Measurements from ENCODE around the gene AIF1. TPM values are rescaled to one million over a fixed set of nuclear protein-coding genes. Genes with fewer than 3 reads are reported as not detected.
"Not testable (repeated sequence)": the region's sequence is repeated elsewhere in the genome, so short reads cannot be mapped to it uniquely, and the experiment has no call there.

Gene AIF1
- polyA plus RNA-seq, 1 experiment, result not detected

DNA sequence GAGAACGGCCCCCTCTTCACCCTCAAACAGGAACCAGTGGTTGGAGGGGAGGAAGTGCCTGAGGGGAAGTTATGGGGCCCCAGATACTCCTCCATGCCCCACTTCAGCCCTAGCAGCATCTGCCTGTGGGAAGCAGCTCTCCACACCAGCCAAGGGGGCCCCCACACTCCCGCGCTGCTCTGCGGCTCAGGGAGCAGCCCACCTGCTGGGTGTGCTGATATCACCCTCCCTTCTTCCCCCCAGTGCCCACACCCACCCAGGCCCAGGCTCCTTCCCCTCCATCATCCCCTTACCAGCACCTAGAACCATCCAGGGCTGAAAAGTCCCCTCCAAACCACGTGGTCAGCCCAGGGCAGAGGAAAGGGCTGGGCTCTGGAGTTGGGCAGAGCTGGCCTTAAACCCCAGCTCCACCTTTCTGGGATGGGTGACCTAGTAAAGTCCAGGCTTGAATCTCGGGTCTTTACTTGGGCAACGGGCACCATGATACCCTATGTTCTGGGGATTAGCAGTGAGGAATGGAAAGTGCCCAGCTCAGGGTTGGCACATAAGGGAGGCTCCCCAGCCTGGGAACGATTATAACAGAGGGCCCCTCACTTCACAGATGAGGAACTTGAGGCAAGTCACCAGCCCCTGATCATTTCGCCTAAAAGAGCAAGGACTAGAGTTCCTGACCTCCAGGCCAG is 28.3 kb upstream of the AIF1 start:
- Histone ChIP-seq H3K27me3 (ENCODE audit: control insufficient read depth, insufficient read depth, low read length) (no peaks in the 10 kb centered on the region), H3K4me3 (ENCODE audit: low read depth, low read length) (no peak overlapping the region), H3K36me3 (ENCODE audit: control insufficient read depth, insufficient read depth, low read length) (no peaks in the 10 kb centered on the region)
- DNase-seq (ENCODE audit: low read depth), result no peak
- POLR2A ChIA-PET, result no interaction called here
- CTCF ChIA-PET, result interaction anchor here (0.8 to 15.5 kb wide), 5 partner anchors 9 to 39 kb away, joined by 3 to 182 read pairs (median 5); partner anchors contain the start of genes ATP6V1G2, NCR3 and NFKBIL1
- TF ChIP-seq, protein P1, sequence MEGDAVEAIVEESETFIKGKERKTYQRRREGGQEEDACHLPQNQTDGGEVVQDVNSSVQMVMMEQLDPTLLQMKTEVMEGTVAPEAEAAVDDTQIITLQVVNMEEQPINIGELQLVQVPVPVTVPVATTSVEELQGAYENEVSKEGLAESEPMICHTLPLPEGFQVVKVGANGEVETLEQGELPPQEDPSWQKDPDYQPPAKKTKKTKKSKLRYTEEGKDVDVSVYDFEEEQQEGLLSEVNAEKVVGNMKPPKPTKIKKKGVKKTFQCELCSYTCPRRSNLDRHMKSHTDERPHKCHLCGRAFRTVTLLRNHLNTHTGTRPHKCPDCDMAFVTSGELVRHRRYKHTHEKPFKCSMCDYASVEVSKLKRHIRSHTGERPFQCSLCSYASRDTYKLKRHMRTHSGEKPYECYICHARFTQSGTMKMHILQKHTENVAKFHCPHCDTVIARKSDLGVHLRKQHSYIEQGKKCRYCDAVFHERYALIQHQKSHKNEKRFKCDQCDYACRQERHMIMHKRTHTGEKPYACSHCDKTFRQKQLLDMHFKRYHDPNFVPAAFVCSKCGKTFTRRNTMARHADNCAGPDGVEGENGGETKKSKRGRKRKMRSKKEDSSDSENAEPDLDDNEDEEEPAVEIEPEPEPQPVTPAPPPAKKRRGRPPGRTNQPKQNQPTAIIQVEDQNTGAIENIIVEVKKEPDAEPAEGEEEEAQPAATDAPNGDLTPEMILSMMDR (IDR thresholded peaks at IDR 0.05; ENCODE audit: insufficient read depth, low read depth, low read length), result no peak

DNA sequence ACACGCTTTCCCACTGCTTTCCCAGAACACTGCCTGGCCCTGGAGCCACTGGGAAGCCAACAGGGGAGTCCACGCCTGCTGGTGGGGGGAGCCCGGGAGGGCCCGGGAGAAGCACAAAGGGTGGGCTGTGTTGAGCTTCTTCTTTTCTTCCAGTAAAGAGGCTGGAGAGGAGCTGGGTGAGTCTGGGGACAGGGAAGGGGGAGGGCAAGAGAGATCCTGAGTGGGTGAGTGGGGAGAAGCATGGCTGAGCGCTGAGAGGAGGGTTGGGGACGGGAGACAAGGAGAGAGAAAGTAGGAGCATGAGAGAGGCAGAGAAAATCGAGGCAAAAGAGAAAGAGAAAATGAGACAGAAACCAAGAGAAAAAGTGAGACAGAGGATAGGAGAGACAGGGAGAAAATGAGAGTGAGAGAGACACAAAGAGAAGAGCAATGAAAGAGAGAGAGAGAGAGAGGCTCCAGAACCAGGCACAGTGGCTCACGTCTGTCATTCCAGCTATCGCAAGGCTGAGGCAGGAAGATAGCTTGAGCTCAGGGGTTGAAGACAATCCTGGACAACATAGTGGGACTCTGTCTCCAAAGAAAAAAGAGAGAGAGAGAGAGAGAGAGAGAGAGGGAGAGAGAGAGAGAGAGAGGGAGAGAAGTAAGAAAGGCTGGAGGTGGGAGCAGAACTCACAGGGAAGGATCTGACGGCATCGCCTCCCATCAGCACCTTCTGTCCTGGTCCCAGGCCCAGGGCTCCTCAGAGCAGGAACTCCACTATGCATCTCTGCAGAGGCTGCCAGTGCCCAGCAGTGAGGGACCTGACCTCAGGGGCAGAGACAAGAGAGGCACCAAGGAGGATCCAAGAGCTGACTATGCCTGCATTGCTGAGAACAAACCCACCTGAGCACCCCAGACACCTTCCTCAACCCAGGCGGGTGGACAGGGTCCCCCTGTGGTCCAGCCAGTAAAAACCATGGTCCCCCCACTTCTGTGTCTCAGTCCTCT is 26.9 kb upstream of the AIF1 start:
- ChIA-PET CTCF (interaction anchor here (2.5 to 15.5 kb wide), 3 partner anchors 8 to 40 kb away, joined by 12 to 182 read pairs (median 156); partner anchors contain the start of genes ATP6V1G2, NCR3 and NFKBIL1), POLR2A (interaction anchor here (0.7 kb wide), 1 partner anchor 24 kb away, joined by 3 read pairs; no protein-coding TSS in a partner anchor)
- no peaks in the 10 kb centered on the region for H3K27me3 ChIP-seq (ENCODE audit: control insufficient read depth, insufficient read depth, low read length)
- no peaks in the 10 kb centered on the region for H3K36me3 ChIP-seq (ENCODE audit: control insufficient read depth, insufficient read depth, low read length)
- no peak overlapping the region for H3K4me3 ChIP-seq (ENCODE audit: low read depth, low read length)
- TF ChIP-seq, protein P1 (IDR thresholded peaks at IDR 0.05; ENCODE audit: insufficient read depth, low read depth, low read length), result no peak
- DNase-seq (ENCODE audit: low read depth), result no peak

DNA sequence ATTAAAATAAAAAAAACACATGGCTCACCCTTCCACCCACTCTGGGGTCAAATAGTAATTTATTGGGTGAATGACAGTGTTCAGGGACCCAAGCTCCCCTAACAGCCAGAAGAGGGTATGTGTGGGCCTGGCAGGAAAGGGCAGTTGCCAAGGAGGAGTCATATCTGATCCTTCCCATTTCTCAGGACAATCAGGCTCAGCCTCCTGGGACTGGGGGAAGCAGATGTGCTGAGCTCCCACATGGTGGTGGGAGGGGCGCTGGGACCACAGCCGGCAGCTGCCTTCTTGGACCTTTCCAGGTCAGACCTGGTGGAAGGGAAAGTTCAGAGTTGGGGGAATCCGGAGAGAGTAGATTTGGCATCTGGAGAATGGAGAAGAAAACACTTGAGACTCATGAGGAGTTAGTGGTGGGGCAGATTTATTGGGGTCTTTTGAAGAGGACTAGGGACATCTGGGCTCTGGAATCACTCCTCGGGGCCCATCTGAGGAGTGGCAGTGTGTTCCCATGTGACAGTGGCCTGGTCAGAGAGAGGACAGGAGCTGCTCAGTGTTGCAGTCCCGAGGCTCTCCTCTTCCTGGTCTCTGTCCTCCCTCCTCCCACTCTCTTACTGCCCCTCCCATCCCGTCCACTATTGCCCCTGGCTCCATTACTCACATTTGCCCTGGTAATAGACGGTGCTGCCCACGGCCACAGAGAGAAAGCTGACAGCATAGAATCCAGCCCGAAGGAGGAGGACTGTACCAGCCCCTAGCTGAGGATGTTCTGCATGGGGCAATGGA is 26.0 kb upstream of the AIF1 start:
- Histone ChIP-seq H3K4me3 (ENCODE audit: low read depth, low read length) (no peak overlapping the region), H3K36me3 (ENCODE audit: control insufficient read depth, insufficient read depth, low read length) (no peaks in the 10 kb centered on the region), H3K27me3 (ENCODE audit: control insufficient read depth, insufficient read depth, low read length) (no peaks in the 10 kb centered on the region)
- TF ChIP-seq, protein P1 (IDR thresholded peaks at IDR 0.05; ENCODE audit: insufficient read depth, low read depth, low read length), result no peak
- CTCF ChIA-PET, result interaction anchor here (1.1 to 15.5 kb wide), 4 partner anchors 8 to 41 kb away, joined by 3 to 182 read pairs (median 84); partner anchors contain the start of genes ATP6V1G2, NCR3 and NFKBIL1
- POLR2A ChIA-PET, result interaction anchor here (0.7 kb wide), 1 partner anchor 25 kb away, joined by 3 read pairs; no protein-coding TSS in a partner anchor
- no peak for DNase-seq (ENCODE audit: low read depth)

DNA sequence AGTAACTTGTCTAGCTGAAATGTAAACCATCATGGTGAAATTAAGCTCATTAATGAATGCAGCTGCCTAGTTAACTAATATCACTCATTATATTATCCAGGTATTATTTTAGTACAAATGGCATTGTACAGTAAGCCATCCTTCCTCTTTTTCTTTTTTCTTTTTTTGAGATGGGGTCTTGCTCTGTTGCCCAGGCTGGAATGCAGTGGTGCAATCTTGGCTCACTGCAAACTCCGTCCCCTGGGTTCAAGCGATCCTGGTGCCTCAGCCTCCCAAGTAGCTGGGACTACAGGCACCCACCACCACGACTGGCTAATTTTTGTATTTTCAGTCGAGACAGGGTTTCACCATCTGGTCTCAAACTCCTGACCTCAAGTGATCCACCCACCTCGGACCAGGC is 24.3 kb upstream of the AIF1 start:
- H3K36me3 ChIP-seq (ENCODE audit: control insufficient read depth, insufficient read depth, low read length); POLR2A ChIA-PET; DNase-seq (ENCODE audit: low read depth); H3K27me3 ChIP-seq (ENCODE audit: control insufficient read depth, insufficient read depth, low read length); H3K4me3 ChIP-seq (ENCODE audit: low read depth, low read length): not testable (repeated sequence)
- CTCF ChIA-PET, result interaction anchor here (0.8 to 15.5 kb wide), 3 partner anchors 8 to 43 kb away, joined by 4 to 156 read pairs (median 12); partner anchors contain the start of genes ATP6V1G2 and NFKBIL1

DNA sequence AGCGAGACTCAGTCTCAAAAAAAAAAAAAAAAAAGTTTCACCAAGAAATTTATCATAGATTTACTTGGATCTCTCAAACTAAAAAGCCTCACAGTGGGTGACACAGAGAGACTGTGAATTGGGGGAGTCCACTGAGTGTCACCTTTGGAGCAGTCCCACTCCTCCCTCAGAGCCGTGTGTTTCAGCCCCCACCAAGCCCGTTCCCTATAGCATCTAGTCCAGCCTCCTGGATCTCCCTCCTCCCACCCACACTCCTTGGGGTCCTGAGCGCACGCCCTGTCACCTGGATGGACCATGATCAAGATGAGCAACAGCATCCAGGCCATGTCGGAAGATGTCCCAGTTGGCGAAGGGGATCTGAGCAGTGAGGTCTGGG is 22.6 kb upstream of the AIF1 start:
- ChIA-PET CTCF (interaction anchor here (1.3 to 11.7 kb wide), 3 partner anchors 8 to 98 kb away, joined by 5 to 433 read pairs (median 182); partner anchors contain the start of genes ATP6V1G2, DDX39B, LST1 and LTB), POLR2A (no interaction called here)
- Histone ChIP-seq H3K27me3 (ENCODE audit: control insufficient read depth, insufficient read depth, low read length) (no peaks in the 10 kb centered on the region), H3K4me3 (ENCODE audit: low read depth, low read length) (no peak overlapping the region), H3K36me3 (ENCODE audit: control insufficient read depth, insufficient read depth, low read length) (no peaks in the 10 kb centered on the region)
- TF ChIP-seq, protein P1 (IDR thresholded peaks at IDR 0.05; ENCODE audit: insufficient read depth, low read depth, low read length), result no peak
- no peak for DNase-seq (ENCODE audit: low read depth)
